Immature natural killer cell (primary cell): ENCODE data around the gene ISOC2. TPM values are rescaled to one million over a fixed set of nuclear protein-coding genes. Genes with fewer than 3 reads are reported as not detected.

Experiments
- DNase-seq, 3 donors: peaks; one replicate each; pipeline ENCODE4 v3.0.0; 2022; ENCODE audit warnings: mixed read lengths in 1 of 3
- H3K27ac Mint-ChIP-seq, 6 donors: one replicate each; pipeline ENCODE4 v1.8.0; 2020; ENCODE audit warnings: mixed read lengths in 6 of 6, mild to moderate bottlenecking in 5 of 6, inconsistent platforms in 4 of 6, moderate library complexity in 3 of 6
- H3K27me3 Mint-ChIP-seq, 3 donors: one replicate each; pipeline ENCODE4 v1.8.0; 2020 to 2021; ENCODE audit warnings: low read depth in 3 of 3, mild to moderate bottlenecking in 3 of 3, mixed read lengths in 3 of 3, moderate library complexity in 3 of 3, inconsistent platforms in 1 of 3
- H3K36me3 Mint-ChIP-seq, 3 donors: one replicate each; pipeline ENCODE4 v1.8.0; 2020; ENCODE audit warnings: mixed read lengths in 3 of 3, inconsistent platforms in 2 of 3, mild to moderate bottlenecking in 2 of 3
- H3K4me1 Mint-ChIP-seq, 2 donors: one replicate each; pipeline ENCODE4 v1.8.0; 2020; ENCODE audit warnings: inconsistent platforms in 2 of 2, mild to moderate bottlenecking in 2 of 2, mixed read lengths in 2 of 2, moderate library complexity in 1 of 2
- H3K4me3 Mint-ChIP-seq, 5 donors: one replicate each; pipeline ENCODE4 v1.8.0; 2020; ENCODE audit warnings: mild to moderate bottlenecking in 5 of 5, mixed read lengths in 5 of 5, inconsistent platforms in 3 of 5, moderate library complexity in 3 of 5
- H3K9me3 Mint-ChIP-seq, 6 donors: one replicate each; pipeline ENCODE4 v1.8.0; 2020; ENCODE audit warnings: mild to moderate bottlenecking in 6 of 6, mixed read lengths in 6 of 6, inconsistent platforms in 4 of 6, moderate library complexity in 3 of 6
- polyA plus RNA-seq, 3 donors: library from polyadenylated mRNA; unstranded; fragments of 300-500 nt; fragmentation: Illumina TruSeq; gene quantifications; one replicate each; pipeline ENCODE4 v1.2.3, GENCODE V29; 2021

Gene ISOC2
- polyA plus RNA-seq, 3 donors from 2014 or later, result 30.4 to 46.0 (median 34.2) TPM

- Mint-ChIP-seq H3K4me1 (peaks cover 36 to 38% of the 10 kb centered on the region in 2 donors), H3K27me3 (peaks cover 2 to 14% (median 8%) of the 10 kb centered on the region in 3 donors), H3K4me3 (peak overlapping the region; percentile 3 to 88 (median 55)), H3K36me3 (peaks cover 0 to 4% (median 0%) of the 10 kb centered on the region in 3 donors), H3K27ac (peak overlapping the region in 4 of 6 donors; percentile 55 to 73 (median 68)), H3K9me3 (no peaks in the 10 kb centered on the region)
- no peak for DNase-seq
These were observed 16.9 kb upstream of the ISOC2 start for GRCh38 chr19:55478364-55478763.

DNA sequence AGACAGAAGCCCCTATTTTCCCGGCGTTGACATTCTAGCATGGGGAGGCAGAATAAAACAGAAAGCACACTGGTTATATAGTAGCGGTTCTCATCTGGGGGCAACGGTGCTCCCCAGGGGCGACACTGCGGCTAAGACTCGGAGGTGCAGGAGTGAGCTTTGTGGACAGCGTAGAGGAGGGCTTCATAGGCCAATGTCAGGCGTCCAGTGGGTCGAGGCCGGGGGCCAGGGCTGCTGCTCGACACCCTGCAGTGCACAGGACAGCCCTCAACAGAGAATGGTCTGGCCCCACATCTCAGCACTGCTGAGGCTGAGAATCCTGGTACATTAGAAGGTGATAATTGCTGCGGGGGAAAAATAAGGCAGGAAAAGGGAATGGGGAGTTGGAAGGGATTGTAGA is 16.5 kb upstream of the ISOC2 start:
- Mint-ChIP-seq H3K36me3 (peaks cover 0 to 4% (median 0%) of the 10 kb centered on the region in 3 donors), H3K27me3 (peaks cover 2 to 13% (median 8%) of the 10 kb centered on the region in 3 donors), H3K4me3 (peak overlapping the region; percentile 3 to 88 (median 55)), H3K9me3 (no peaks in the 10 kb centered on the region), H3K27ac (peak overlapping the region in 5 of 6 donors; percentile 34 to 73 (median 62)), H3K4me1 (peaks cover 36 to 38% of the 10 kb centered on the region in 2 donors)
- DNase-seq, result no peak

DNA sequence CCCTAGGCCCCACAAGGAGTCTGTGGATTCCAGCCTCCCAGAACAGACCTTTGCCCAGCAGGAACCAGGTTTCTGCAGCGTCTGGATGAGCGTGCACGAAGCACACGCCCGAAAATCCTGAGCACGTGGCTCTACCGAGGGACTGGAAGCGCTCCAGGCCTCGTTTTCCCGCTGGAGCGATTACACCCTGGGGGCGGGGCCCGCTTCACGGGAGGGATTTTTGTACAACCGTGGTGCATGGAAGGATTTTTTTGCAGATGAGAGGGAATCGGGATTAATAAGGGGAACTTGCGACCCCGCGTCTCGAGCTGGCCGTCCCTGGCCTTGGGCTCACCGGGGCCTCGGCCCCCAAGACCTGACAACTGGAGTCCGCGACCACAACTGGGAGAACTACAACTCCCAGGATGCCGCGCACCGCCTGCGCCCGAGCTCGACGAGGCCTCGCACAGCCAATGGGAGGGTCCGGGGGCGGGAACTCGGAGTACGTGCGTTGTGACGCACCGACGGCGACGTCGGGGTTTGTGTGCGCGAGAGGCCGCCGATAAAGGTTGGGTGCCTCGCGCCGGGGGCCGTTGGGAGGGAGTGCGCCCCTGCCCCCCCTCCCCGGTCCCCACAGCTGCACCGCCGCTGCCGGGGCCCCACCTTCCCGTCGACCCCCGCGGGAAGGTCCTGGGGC is 14.8 kb upstream of the ISOC2 start, which contains the start of gene ZNF628:
TSS of gene ZNF628 (plus strand) at position 518 of the 676 bp plus-strand sequence. CDS start 3,294 bp downstream, outside the sequence.
- peak within 1 kb of the TSS; percentile 86 to 92 (median 89) for H3K4me3 Mint-ChIP-seq

GRCh38 chr19:55474269-55475265 is 13.1 kb upstream of the ISOC2 start:
- H3K36me3 Mint-ChIP-seq, result peaks cover 0 to 4% (median 0%) of the 10 kb centered on the region in 3 donors
- H3K27ac Mint-ChIP-seq, result peak overlapping the region in 2 of 6 donors; percentile 16 to 50
- no peaks in the 10 kb centered on the region for H3K9me3 Mint-ChIP-seq
- H3K4me1 Mint-ChIP-seq, result peaks cover 31 to 33% of the 10 kb centered on the region in 2 donors
- peak overlapping the region in 4 of 5 donors; percentile 29 to 87 (median 64) for H3K4me3 Mint-ChIP-seq
- no peak for DNase-seq
- peaks cover 2 to 9% (median 5%) of the 10 kb centered on the region in 3 donors for H3K27me3 Mint-ChIP-seq

More for the DNA sequence above, 14.8 kb upstream of the ISOC2 start, which contains the start of gene ZNF628:
- H3K9me3 Mint-ChIP-seq, result no peaks in the 10 kb centered on the region
- H3K27ac Mint-ChIP-seq, result peak within 1 kb of the TSS; percentile 88 to 95 (median 92)
- peak; percentile 95 to 97 (median 97) for DNase-seq
- H3K36me3 Mint-ChIP-seq, result peaks cover 0 to 4% (median 0%) of the 10 kb centered on the region in 3 donors
- H3K4me1 Mint-ChIP-seq, result peaks cover 36 to 38% of the 10 kb centered on the region in 2 donors
- peaks cover 2 to 12% (median 8%) of the 10 kb centered on the region in 3 donors for H3K27me3 Mint-ChIP-seq

- Mint-ChIP-seq H3K4me1 (peaks cover 21 to 22% of the 10 kb centered on the region in 2 donors), H3K27me3 (peaks cover 2 to 9% (median 5%) of the 10 kb centered on the region in 3 donors), H3K9me3 (no peaks in the 10 kb centered on the region), H3K36me3 (no peaks in the 10 kb centered on the region), H3K27ac (no peak overlapping the region), H3K4me3 (no peak overlapping the region)
- no peak for DNase-seq
These were observed 12.0 kb upstream of the ISOC2 start for GRCh38 chr19:55473225-55474012.

DNA sequence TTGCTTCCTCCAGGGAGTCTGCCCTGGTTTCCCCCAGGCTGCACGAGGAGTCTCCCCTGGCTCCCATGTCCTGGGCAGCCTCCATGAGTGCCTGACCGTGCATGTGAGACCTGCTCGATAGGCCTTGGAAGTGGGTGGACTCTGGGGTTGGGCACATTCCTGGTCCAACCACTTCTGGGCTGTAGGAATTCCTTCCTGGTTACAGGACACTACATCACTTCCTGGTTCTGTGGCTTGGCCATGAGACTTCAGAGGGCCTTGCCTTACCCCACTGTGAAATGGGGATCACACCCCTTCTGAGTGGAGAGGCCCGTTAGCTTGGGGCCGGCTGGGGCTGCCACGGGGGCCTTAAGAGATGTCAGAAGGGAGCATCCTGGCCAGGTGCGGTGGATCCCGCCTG is 11.0 kb upstream of the ISOC2 start:
- H3K27me3 Mint-ChIP-seq, result peaks cover 2 to 9% (median 5%) of the 10 kb centered on the region in 3 donors
- no peak for DNase-seq
- no peak overlapping the region for H3K4me3 Mint-ChIP-seq
- H3K36me3 Mint-ChIP-seq, result no peaks in the 10 kb centered on the region
- H3K4me1 Mint-ChIP-seq, result peaks cover 12 to 14% of the 10 kb centered on the region in 2 donors
- no peaks in the 10 kb centered on the region for H3K9me3 Mint-ChIP-seq
- H3K27ac Mint-ChIP-seq, result no peak overlapping the region

DNA sequence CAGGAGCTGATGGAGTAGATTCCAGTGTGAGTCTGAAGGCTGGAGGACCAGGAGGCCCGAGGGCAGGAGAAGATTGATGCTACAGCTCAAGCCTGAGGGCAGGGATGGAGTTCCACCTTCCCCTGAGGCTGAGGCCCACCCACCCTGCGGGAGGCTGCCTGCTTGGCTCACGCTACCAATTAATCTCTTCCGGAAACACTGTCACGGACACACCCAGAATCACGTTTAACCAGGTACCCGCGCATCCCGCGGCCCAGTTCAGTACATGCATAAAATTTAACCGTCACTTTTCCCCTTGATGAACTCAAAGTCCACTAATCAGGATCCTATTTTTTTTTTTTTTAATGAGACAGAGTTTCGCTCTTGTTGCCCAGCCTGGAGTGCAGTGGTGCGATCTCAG is 9.8 kb upstream of the ISOC2 start:
- no peak for DNase-seq
- Mint-ChIP-seq H3K27me3 (peaks cover 0 to 4% (median 3%) of the 10 kb centered on the region in 3 donors), H3K4me1 (peaks cover 5 to 8% of the 10 kb centered on the region in 2 donors), H3K27ac (no peak overlapping the region), H3K36me3 (no peaks in the 10 kb centered on the region), H3K4me3 (no peak overlapping the region), H3K9me3 (no peaks in the 10 kb centered on the region)

- Mint-ChIP-seq H3K4me3 (no peak overlapping the region), H3K27me3 (peaks cover under 1 to 4% (median 3%) of the 10 kb centered on the region in 3 donors), H3K27ac (peak overlapping the region in 1 of 6 donors; percentile 24), H3K9me3 (no peaks in the 10 kb centered on the region), H3K4me1 (peaks cover 0 to 2% of the 10 kb centered on the region in 2 donors), H3K36me3 (no peaks in the 10 kb centered on the region)
- no peak for DNase-seq
These were observed 6.6 kb upstream of the ISOC2 start for GRCh38 chr19:55468054-55468393.

DNA sequence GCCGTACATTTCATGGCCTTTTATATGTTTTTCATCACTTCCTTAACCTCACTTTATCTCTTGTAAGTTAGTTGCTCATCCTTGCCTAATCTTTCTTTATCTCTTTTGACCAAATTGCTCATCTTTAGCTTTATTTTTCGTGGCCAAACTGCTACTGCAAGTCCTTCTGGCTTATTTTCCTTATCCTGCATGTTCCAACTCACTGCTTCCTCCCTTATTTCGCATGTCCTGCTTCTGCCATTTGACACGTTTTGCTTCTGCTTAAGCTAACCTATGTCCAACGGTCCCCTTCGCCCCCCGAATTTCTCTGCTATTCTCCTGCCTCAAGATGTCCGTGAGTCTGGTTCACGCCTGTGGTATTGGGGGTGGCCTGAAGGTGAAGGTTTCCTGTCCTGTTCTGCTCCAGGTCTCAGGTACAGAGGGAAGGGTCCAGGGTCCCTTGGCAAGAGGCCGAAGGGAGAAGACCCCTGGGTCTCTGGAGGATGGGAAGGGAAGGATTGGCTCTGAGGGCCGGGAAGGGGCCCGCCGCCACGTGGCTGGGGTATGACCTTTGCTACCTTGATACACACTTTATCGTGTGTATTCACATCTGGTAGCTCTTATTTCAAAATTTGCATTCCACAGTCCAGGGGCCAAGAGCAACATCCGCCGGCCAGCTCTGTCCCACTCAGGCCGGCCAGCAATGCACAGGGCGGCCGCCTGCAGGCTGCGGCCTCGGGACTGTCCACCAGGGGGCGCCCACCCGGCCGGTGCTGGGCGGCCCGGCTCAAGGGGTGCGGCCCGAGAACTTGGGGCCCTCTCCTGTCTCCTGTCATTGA is 6.0 kb upstream of the ISOC2 start:
- Mint-ChIP-seq H3K36me3 (no peaks in the 10 kb centered on the region), H3K4me3 (no peak overlapping the region), H3K27me3 (peaks cover 2 to 6% (median 4%) of the 10 kb centered on the region in 3 donors), H3K27ac (peak overlapping the region in 1 of 6 donors; percentile 64), H3K9me3 (no peaks in the 10 kb centered on the region), H3K4me1 (peaks cover 2 to 4% of the 10 kb centered on the region in 2 donors)
- DNase-seq, result peak; percentile 61 to 67 (median 62)

DNA sequence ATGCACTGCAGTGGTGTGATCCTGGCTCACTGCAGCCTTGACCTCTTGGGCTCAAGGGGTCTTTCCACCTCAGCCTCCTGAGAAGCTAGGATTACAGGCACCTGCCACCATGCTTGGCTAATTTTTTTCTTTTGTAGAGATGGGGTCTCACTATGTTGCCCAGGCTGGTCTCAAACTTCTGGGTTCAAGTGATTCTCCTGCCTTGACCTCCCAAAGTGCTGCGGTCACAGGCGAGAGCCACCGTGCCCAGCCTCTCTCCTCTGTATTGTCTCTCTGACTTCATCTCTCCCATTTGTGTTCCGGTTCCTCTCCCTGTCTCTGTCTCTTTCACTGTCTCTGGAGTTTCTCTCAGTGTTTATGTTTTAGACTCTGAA is 4.8 kb upstream of the ISOC2 start:
- H3K9me3 Mint-ChIP-seq, result no peaks in the 10 kb centered on the region
- peaks cover 12 to 16% of the 10 kb centered on the region in 2 donors for H3K4me1 Mint-ChIP-seq
- no peaks in the 10 kb centered on the region for H3K36me3 Mint-ChIP-seq
- peak overlapping the region in 1 of 6 donors; percentile 80 for H3K27ac Mint-ChIP-seq
- peaks cover 8 to 9% (median 8%) of the 10 kb centered on the region in 3 donors for H3K27me3 Mint-ChIP-seq
- no peak for DNase-seq
- H3K4me3 Mint-ChIP-seq, result no peak overlapping the region

DNA sequence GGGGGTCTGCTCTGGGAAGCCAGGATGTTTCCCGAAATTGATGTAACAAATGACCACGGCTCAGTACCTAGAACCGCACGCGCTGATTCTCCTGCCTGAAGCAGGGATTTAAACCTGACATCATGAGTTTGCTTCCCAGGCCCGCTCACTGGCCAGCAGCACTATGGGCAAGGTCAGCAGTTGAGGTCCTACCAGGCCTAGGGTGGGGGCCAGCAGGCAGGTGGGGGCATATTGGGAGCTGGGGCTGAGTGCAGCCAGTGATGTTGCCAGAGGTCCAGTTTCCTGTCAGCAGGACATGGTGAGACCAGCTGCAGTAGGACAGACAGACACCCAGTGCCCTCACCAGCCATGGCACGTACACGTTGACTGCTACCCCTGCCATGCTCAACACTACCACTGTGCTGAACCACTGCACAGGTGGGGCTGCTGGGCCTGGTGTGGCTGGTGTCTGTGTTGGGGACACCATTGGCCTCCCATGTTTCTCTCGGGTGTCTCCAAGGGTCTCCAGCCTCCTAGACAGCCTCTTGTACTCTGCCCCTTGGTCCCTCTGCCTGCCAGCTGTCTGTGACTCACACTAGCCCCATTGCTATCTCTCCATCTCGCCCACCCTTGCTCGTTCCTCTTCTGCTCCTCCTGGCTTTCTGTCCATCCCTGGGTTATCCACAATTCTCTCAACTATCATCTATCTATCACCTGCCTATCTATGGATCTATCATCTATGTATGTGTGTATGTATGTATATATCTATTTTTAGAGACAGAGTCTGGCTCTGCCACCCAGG is 4.2 kb upstream of the ISOC2 start:
- peaks cover 16% of the 10 kb centered on the region in 2 donors for H3K4me1 Mint-ChIP-seq
- no peaks in the 10 kb centered on the region for H3K9me3 Mint-ChIP-seq
- no peak overlapping the region for H3K4me3 Mint-ChIP-seq
- no peaks in the 10 kb centered on the region for H3K36me3 Mint-ChIP-seq
- no peak overlapping the region for H3K27ac Mint-ChIP-seq
- no peak for DNase-seq
- H3K27me3 Mint-ChIP-seq, result peaks cover 8 to 9% (median 8%) of the 10 kb centered on the region in 3 donors

GRCh38 chr19:55464662-55465054 is 3.2 kb upstream of the ISOC2 start, which contains the start of gene C19orf85:
TSS of gene C19orf85 (minus strand) at chr19:55464751. CDS start at chr19:55464554, 197 bp downstream.
- DNase-seq, result no peak
- H3K4me3 Mint-ChIP-seq, result peak within 1 kb of the TSS in 2 of 5 donors; percentile 21 to 49
- peaks cover 20 to 25% of the 10 kb centered on the region in 2 donors for H3K4me1 Mint-ChIP-seq
- no peak within 1 kb of the TSS for H3K27ac Mint-ChIP-seq
- H3K9me3 Mint-ChIP-seq, result no peaks in the 10 kb centered on the region
- H3K27me3 Mint-ChIP-seq, result peaks cover 8 to 9% (median 8%) of the 10 kb centered on the region in 3 donors
- no peaks in the 10 kb centered on the region for H3K36me3 Mint-ChIP-seq
